Activated CD8-positive, alpha-beta memory T cell treated with anti-CD3 and anti-CD28 coated beads for 36 hours (primary cell): ENCODE results near the gene ZNF497. TPM values are rescaled to one million over a fixed set of nuclear protein-coding genes. Genes with fewer than 3 reads are reported as not detected.
"Not testable (repeated sequence)": the region's sequence is repeated elsewhere in the genome, so short reads cannot be mapped to it uniquely, and the experiment has no call there.

Experiments
- CTCF ChIA-PET: fragments of 350-600 bp; sonication (Branson Sonifier 250); formaldehyde crosslinking; loops from one replicate; lab custom pipeline; 2021; ENCODE audit warnings: antibody characterized with exemption; lab: Charles Lee
- POLR2A ChIA-PET: fragments of 350-600 bp; sonication (Branson Sonifier 250); formaldehyde crosslinking; loops from one replicate; lab custom pipeline; 2021; ENCODE audit warnings: antibody characterized with exemption; lab: Charles Lee
- total RNA-seq, 2 experiments: library from RNA; stranded (reverse); gene quantifications; one replicate each; pipeline ENCODE4 v1.2.3, GENCODE V29; 2021

ZNF497 gene
- total RNA-seq, 2 experiments from 2014 or later = 1.5 to 1.7 TPM

DNA sequence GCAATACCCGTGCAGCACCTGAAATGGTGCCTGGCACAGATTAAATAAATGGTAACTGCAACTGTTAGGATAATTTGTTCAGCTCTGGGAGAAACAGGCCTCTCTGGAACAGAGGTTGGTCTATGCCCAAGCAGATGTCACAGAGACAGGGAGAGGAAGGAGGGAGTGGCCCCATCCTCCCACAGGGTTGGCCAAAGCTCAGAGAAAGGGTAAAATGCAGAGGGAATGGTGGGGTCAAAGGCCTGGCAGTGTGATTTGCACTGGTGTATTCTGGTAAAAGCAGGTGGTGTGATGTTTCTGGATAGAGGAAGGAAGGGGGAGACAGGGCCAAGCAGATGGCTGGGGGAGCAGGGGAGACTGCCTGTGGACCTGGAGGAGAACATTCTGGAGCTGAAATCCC, 26.3 kb downstream of the ZNF497 start:
- CTCF ChIA-PET = no interaction called here
- POLR2A ChIA-PET = no interaction called here

DNA sequence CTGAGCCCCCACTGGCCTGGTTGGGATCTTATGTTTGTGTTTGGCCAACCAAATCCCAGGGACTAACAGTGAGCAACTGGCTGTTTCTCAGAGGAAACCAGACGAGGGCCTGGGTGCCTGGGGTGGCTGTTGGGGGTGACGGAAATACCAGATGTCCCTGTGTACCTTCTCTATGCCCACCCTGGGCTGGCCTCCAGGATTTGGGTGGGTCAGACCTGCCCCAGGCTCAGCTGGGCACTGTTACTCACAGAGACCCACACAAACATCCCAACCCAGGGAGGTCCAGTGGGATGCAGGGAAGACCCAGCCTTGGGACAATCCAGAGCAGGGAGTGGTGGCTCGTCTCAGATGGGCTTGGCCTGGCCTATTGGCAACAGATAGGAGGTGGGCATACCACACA, 26.9 kb downstream of the ZNF497 start:
- POLR2A ChIA-PET = no interaction called here
- CTCF ChIA-PET = no interaction called here

GRCh38 chr19:58334691-58335249, 27.8 kb downstream of the ZNF497 start:
- POLR2A ChIA-PET = no interaction called here
- CTCF ChIA-PET = no interaction called here

DNA sequence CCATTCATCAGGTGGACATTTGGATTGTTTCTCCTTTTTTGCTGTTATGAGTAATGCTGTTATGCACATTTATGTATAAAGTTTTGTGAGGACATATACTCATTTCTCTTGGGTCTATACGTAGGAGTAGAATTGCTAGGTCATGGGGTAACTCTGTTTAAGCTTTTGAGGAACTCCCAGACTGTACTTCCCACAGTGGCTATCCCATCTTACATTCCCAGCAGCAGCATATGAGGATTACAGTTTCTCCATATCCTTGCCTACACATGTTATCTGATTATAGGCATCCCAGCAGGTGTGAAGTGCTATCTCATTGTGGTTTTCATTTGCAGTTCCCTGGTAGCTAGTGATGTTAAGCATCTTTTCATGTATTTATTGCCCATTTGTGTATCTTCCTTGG, 29.9 kb downstream of the ZNF497 start:
- POLR2A ChIA-PET = no interaction called here
- CTCF ChIA-PET = no interaction called here

DNA sequence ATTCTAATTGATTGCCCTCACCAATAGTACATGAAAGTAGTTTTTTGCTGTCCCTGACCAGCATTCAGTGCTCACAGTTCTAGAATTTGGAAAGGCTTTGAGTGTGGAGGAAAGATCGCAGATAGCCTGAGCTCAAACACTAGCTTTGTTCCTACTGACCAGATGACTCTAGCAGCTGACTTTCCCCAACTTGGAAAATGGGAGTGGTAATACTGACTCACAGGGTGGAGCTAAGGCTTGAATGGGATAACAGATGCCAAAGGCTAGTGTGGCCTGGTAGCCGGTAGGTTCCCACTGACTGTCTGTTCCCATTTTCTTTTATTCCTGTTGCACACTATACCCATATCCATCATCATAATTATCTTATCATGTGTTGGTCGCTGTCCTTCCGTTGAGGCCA, 32.1 kb downstream of the ZNF497 start:
- ChIA-PET CTCF (no interaction called here), POLR2A (no interaction called here)

GRCh38 chr19:58328999-58329398, 33.6 kb downstream of the ZNF497 start:
- ChIA-PET POLR2A (interaction anchor here (0.6 kb wide), 1 partner anchor 15 kb away, joined by 3 read pairs; no protein-coding TSS in a partner anchor), CTCF (no interaction called here)

- POLR2A ChIA-PET = interaction anchor here (0.5 to 1.0 kb wide), 3 partner anchors 36 to 248 kb away, joined by 4 read pairs; no protein-coding TSS in a partner anchor
- CTCF ChIA-PET = interaction anchor here (0.7 to 1.6 kb wide), 2 partner anchors 35 to 193 kb away, joined by 3 to 6 read pairs; partner anchors contain the start of genes ZBTB45 and ZNF497
These were observed 35.4 kb downstream of the ZNF497 start, which contains the start of gene ZSCAN22 for GRCh38 chr19:58326914-58327726. Gene ZSCAN22, plus strand, starts transcription at chr19:58326994. Its CDS starts 7,809 bp downstream, at chr19:58334803.

- CTCF ChIA-PET = interaction anchor here (0.7 to 1.6 kb wide), 3 partner anchors 36 to 193 kb away, joined by 3 to 6 read pairs (median 3); partner anchors contain the start of genes ZBTB45 and ZNF497
- POLR2A ChIA-PET = interaction anchor here (0.5 to 1.0 kb wide), 3 partner anchors 36 to 249 kb away, joined by 4 read pairs; no protein-coding TSS in a partner anchor
These were observed 36.0 kb downstream of the ZNF497 start for GRCh38 chr19:58326501-58326913.

GRCh38 chr19:58325311-58326022, 37.1 kb downstream of the ZNF497 start:
- ChIA-PET POLR2A (interaction anchor here (0.8 kb wide), 1 partner anchor 31 kb away, joined by 3 read pairs; no protein-coding TSS in a partner anchor), CTCF (interaction anchor here (1.2 kb wide), 1 partner anchor 142 kb away, joined by 3 read pairs; no protein-coding TSS in a partner anchor)

- POLR2A ChIA-PET = no interaction called here
These were observed 43.3 kb downstream of the ZNF497 start for GRCh38 chr19:58319241-58319640.

GRCh38 chr19:58318297-58318696, 44.3 kb downstream of the ZNF497 start:
- POLR2A ChIA-PET = no interaction called here
- CTCF ChIA-PET = no interaction called here

More at GRCh38 chr19:58319241-58319640, 43.3 kb downstream of the ZNF497 start:
- CTCF ChIA-PET = no interaction called here

DNA sequence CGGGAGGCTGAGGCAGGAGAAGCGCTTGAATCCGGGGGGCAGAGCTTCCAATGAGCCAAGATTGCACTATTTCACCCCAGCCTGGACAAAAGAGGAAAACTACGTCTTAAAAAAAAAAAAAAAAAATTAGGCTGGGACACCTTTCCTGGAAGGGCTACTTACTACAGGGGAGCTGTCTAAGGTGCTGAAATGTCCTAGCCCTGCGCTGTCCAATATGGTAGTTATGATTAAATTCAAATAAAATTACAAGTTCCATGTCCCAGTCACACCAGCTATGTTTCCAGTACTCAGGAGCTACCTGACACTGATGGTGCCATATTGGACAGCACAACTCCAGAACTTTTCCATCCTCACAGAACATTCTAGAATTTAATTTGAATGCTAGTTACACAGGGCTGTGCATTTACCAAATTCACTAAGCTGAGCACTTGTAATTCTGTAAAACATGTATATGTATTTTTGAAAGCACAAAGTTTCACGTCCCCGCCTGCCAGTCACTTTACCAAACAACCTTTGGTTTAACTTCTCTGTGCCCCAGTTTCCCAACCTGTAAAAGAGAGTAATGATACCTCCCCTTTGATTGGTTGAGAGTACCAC, 45.0 kb downstream of the ZNF497 start:
- ChIA-PET CTCF (no interaction called here), POLR2A (interaction anchor here (0.6 kb wide), 1 partner anchor 64 kb away, joined by 4 read pairs; no protein-coding TSS in a partner anchor)

- POLR2A ChIA-PET = no interaction called here
These were observed 47.0 kb downstream of the ZNF497 start for GRCh38 chr19:58315580-58315979.

GRCh38 chr19:58311345-58311865, 51.1 kb downstream of the ZNF497 start:
- POLR2A ChIA-PET = no interaction called here
- CTCF ChIA-PET = interaction anchor here (1.2 kb wide), 1 partner anchor 86 kb away, joined by 3 read pairs; no protein-coding TSS in a partner anchor

More at GRCh38 chr19:58315580-58315979, 47.0 kb downstream of the ZNF497 start:
- CTCF ChIA-PET = no interaction called here

DNA sequence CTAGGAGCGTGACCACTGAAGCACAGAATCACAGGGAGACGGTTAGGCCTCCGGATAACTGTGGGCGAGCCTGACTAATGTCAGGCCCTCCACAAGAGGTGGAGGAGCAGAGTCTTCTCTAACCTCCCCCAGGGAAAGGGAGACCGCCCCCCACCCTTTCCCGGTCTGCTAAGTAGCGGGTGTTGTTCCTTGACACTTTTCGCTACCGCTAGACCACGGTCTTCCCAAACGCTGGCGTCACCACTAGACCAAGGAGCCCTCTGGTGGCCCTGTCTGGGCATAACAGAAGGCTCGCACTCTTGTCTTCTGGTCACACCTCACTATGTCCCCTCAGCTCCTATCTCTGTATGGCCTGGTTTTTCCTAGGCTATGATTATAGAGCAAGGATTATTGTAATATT, 51.9 kb downstream of the ZNF497 start:
- POLR2A ChIA-PET = not testable (repeated sequence)

GRCh38 chr19:58307736-58308135, 54.8 kb downstream of the ZNF497 start:
- CTCF ChIA-PET = no interaction called here
- POLR2A ChIA-PET = no interaction called here

More for the DNA sequence above, 51.9 kb downstream of the ZNF497 start:
- CTCF ChIA-PET = interaction anchor here (1.2 kb wide), 1 partner anchor 86 kb away, joined by 3 read pairs; no protein-coding TSS in a partner anchor

- ChIA-PET POLR2A (no interaction called here), CTCF (no interaction called here)
These were observed 56.6 kb downstream of the ZNF497 start for GRCh38 chr19:58305932-58306323.

DNA sequence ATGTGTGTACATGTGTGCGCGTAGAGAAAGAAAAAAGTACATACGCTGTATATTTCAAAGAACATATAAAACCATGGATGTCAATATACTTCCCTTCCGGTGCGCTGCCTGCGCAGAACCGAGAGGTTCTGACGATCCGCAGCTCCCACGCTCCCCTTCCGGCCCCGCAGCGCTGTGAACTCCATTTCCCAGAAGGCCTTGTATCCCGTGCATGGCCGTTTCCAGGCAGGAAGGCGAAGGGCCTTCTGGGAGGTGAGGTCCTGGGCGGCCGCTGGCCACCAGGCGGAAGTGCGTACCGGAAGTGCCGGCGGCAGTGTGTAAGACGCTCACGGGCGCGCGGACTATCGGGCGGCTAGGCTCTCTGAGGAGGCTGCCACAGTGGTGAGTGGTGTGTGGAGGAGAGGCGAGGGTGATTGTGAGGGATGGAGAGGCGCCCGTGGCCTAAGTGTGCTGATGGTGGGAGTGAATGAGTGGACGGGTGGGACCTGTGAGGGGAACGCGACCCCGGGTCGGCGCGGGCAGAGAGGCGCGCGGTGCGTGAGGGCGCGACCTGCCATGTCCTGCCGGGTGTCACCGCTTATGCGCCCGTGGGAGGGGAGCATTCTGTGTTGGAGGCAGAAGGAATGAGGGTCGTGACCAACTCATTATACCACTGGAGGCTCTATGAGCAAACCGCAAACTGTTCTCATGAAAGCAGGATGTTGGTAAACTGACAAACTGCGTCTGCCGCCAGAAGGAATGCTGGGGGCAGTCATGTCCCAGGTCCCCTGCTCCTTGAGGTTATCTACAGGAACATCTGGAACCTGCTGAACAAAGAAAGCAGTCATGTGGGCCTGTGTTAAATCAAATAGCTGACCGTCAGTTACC, 57.3 kb downstream of the ZNF497 start, which contains the start of gene ERVK3-1:
TSS of gene ERVK3-1 (plus strand) at position 313 of the 867 bp plus-strand sequence. CDS start 6,792 bp downstream, outside the sequence.
- POLR2A ChIA-PET = interaction anchor here (0.5 to 0.9 kb wide), 5 partner anchors 27 to 179 kb away, joined by 3 to 7 read pairs (median 3); partner anchors contain the start of genes ZNF497 and ZNF8
- CTCF ChIA-PET = no interaction called here
